Diencephalon (tissue), 1 donor: Measurements from ENCODE around the gene GABPB2. TPM values are rescaled to one million over a fixed set of nuclear protein-coding genes. Genes with fewer than 3 reads are reported as not detected.

Experiments
- small RNA-seq: library from RNA; depleted of rRNA; stranded (forward); fragments of <200 nt; gene quantifications from one replicate; pipeline ENCODE3, GENCODE V24; 2014
- total RNA-seq: library from RNA; depleted of rRNA; stranded (reverse); fragments of >200 nt; gene quantifications from one replicate; pipeline ENCODE4 v1.2.3, GENCODE V29; 2014

GABPB2 gene
- total RNA-seq, result 12.9 TPM

DNA sequence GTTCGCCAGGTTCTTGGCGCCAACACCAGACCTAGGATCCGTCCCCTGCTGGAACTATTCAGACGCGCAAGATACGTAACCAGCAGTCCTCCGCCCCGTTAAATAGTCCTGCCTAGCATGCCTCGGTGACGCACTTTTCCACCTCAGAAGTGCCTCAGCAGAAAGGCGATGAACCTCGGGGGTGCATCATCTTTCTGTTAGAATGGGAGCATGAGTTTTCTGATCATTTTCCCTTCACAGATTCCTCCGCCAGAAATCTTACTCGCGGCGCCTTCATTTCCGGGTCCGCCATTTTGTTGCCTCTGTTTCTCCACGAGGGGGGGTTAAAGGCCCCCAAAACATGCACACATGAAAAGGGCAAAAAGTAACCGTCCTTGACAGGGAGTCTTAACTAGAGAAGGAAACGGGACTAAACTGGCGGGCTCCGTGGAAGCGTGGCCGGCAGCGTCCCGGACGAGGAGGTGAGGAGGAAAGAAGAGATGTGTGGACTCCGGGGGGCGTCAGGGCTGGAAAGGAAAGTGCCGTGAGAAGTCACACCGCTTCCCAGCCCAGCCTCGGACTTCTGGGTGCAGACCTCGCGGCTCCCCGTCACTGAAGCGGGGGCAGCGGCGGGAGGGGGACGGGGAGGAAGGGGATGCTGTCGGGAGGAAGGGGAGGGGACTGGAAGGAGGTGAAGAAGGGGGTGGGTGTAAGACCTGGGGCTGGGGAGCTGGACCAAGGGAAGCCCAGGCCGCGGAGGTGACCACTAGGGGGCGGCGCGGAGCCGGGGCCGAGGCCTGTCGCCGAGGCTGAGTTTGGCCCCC, at the start of gene GABPB2:
GABPB2 (plus strand) TSS at position 288 of the 803 bp plus-strand sequence. CDS start 17,429 bp downstream, outside the sequence.

DNA sequence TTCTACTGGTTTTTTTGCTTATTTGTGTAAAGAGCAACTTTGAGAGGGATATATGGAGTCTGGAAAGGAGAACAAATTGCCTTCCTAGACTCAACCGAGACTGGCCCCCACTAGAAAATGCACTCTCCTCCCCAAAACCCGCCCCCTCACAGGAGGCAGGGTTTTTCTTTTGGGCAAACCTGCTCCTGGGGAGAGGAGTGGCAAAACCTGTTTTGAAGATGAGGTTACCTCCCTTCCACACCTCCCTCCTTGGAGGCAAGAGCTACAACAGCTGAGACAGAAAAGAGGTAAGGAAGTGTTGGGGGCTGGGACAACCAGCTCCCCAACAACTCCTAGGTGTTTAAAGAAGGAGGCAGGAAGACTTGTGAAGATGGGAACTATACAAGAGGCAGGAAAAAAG, 34.2 kb upstream of the GABPB2 start, which contains the start of gene BNIPL:
BNIPL (plus strand) TSS at position 231 of the 400 bp plus-strand sequence; CDS start at position 371, 140 bp downstream.

DNA sequence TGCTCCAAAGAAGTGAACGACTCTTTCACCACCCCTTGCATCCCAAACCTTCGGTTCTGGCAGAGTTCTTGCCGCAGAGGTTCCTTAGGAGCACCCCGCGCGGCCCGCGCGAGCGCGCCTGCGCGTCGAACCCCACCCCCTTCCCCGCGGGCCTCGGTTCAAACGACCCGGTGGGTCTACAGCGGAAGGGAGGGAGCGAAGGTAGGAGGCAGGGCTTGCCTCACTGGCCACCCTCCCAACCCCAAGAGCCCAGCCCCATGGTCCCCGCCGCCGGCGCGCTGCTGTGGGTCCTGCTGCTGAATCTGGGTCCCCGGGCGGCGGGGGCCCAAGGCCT, 23.0 kb upstream of the GABPB2 start, which contains the start of gene C1orf56:
C1orf56 (plus strand) TSS at position 161 of the 334 bp plus-strand sequence; CDS start at position 258, 97 bp downstream.

DNA sequence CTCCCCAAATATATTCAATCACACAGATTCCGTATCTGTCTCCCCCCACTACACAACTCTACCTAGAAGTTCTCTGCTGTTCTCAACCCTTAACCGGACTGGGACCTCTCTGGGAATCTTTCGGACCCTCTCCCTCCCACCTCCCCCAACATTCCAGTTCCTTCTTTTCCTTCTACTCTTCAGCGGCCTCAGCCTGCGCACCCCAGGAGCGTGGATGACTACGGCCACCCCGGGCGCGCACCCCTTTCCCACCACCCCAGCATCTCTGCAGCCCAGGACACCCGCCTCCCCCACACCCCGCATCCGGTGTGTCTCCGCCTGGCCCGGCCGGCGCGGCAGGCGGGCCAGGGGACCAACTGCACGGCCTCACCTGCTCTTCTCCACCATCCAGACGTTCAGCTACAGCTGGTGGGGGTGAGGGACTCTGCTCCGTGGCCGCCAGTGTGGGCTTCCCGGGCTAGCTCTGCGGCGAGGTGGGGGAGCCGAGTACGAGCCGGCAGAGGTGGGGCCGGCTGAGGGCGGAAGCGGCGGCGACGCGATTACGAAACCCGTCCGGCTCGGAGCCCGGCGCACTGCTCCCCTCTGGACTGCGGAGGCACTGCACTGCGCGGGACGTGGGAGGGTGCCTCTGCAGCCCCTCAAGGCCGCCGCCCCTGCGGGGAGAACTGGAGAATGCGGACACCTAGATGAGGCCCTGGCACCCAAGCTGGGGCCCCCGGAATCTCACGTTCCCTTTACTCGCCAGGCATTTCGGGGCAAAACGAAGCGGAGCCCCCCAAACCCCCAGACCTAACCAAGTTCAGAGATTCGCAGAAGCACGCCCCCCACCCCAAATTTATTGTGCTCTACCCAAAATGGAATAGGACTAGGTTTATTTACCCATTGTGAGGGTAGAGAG, 11.2 kb upstream of the GABPB2 start, which contains the start of gene CDC42SE1:
CDC42SE1 (minus strand) TSS at position 514 of the 898 bp plus-strand sequence. CDS start 3,892 bp downstream, outside the sequence.

DNA sequence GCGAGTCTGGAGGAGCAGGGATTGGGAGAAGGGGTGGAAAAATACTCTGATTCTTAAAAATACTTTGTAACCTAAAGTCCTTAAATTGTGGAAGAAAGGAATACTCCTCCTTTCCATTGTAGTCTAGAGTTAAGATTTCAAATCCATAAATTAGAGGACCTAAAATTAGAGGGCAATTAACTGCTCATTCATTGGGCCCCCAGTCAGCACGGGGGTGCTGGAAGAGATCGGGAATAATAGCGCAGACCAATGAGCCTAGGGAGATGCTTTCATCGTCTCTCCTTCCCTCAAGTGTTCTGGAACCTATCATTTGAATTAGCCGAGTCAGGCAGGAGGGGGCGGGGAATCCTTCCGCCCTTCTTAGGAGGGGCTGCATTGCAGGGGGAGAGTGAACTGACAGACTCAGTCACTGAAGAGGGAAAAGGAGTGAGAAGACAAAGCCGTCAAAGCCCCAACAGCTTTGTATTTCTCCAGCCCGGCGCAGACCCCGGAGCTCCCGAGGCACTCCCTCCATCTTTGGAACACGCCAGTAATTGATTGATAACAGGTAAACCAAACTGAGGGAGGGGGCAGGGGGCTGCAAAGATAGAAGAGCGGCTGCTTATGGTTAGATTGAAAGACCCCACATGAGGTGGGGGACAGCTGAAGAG, 10.4 kb upstream of the GABPB2 start, which contains the start of gene MLLT11:
MLLT11 (plus strand) TSS at position 391 of the 650 bp plus-strand sequence. CDS start 6,828 bp downstream, outside the sequence.

DNA sequence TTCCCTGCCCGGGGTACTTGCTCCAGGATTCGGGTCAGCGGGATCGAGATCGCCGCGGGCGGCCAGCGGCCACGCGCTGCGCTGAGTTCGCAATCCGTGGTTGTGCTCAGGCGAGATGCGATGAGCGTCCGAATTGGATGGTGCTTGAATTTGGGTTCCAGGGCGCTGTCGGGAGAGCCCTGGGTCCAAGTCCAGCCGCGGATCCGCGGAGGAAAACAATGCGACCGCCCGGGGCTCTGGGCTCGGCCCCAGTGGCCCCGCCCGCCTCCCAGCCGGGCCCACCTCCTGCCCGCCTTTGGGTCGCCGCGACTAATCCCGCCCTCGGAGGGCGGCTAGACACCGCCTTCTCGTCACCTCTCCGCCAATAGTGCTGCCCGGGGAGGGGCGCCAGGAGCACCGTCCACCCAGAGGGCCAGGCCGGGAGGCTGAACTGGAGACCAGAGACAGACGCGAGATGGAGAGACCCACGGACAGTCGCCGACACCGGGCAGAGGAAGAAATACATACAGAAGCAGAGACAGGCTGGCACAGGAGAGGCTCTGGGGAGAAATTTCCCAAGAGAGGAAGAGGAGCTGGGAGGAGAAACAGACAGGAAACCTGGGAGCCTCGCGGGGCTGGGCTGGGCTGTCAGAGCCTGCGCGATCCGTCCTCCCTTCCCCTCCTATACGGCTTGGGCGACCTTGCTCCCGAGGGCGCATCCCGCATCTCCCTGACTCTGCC, 76.0 kb downstream of the GABPB2 start, which contains the start of gene SEMA6C:
SEMA6C (minus strand) TSS at position 220 of the 720 bp plus-strand sequence. CDS start 4,010 bp downstream, outside the sequence.

DNA sequence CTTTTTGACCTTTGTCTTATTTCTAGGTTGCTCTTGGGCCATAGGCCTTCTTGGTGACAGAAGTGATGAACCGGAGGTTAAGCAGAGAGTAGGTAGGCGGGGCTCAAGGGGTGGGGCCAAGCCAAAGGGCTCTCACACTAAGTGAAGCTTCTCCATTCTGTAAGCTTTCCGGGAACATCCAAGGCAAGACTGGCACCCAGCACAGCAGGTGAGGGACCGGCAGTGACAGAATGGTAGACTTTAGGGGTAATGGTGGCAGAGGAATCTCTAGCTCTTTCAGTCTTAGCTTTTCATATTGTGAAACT, 85.9 kb downstream of the GABPB2 start, which contains the start of gene TNFAIP8L2:
TNFAIP8L2 (plus strand) TSS at position 135 of the 305 bp plus-strand sequence. CDS start 2,049 bp downstream, outside the sequence.

DNA sequence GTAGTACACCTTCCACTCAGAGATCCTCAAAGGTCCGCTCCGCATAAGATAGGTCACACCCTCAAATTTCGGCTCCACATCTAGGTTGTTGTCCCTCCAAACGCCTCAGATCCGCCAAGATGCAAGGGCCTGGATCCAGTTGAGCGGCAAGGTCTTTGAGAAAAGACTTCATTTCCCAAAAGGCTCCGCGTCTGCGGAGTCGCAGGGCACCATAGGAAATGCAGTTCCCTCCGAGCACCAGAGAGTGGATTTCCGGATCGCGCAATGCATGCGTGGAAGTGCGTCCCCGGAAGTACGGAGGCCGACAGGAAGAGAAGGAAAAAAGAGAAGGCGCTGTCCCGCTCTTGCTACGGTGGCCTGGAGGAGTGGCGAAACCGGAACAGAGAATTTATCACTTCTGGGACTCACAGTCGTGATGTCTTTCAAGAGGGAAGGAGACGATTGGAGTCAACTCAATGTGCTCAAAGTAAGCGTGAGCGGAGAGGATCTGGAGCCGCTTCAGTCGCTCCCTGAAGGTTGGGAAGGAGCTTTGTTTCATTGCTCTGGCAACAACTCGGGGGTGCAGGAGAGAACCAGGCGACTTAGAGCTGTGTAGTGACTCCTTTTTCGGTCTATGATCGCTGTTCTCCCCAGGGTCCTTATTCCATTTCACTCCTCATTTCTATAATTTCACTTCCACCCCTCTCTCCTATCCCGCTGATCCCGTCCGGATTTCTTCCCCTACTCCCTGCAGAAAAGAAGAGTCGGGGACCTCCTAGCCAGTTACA, 95.4 kb downstream of the GABPB2 start, which contains the start of the genes LYSMD1 and SCNM1:
LYSMD1 (minus strand) TSS at position 165 of the 767 bp plus-strand sequence. CDS start 644 bp downstream, outside the sequence.
SCNM1 (plus strand) TSS at position 407 of the 767 bp plus-strand sequence; CDS start at position 416, 9 bp downstream.

Small RNAs within 50 kb of the gene (small RNA-seq; reads per million reads assigned to genes)
- not detected for gene RNU6-884P

Other genes starting within 250 kb of the GABPB2 start
- gene ARNT, start 194.2 kb upstream of the GABPB2 start, total RNA-seq, result 27.5 TPM
- not detected for gene CTXND2, start 183.6 kb upstream of the GABPB2 start, total RNA-seq
- gene SETDB1, start 144.4 kb upstream of the GABPB2 start, total RNA-seq, result 51.0 TPM
- 56.1 TPM for gene CERS2, start 95.9 kb upstream of the GABPB2 start, total RNA-seq
- gene ANXA9, start 88.5 kb upstream of the GABPB2 start, total RNA-seq, result not detected
- gene MINDY1, start 63.9 kb upstream of the GABPB2 start, total RNA-seq, result 18.2 TPM
- gene PRUNE1, start 62.3 kb upstream of the GABPB2 start, total RNA-seq, result 25.8 TPM
- 0.23 TPM for gene BNIPL, start 34.2 kb upstream of the GABPB2 start, total RNA-seq
- gene C1orf56, start 23.0 kb upstream of the GABPB2 start, total RNA-seq, result 3.0 TPM
- gene CDC42SE1, start 11.1 kb upstream of the GABPB2 start, total RNA-seq, result 36.4 TPM
- gene MLLT11, start 10.4 kb upstream of the GABPB2 start, total RNA-seq, result 86.0 TPM
- gene SEMA6C, start 75.9 kb downstream of the GABPB2 start, total RNA-seq, result 18.9 TPM
- 2.3 TPM for gene TNFAIP8L2, start 85.9 kb downstream of the GABPB2 start, total RNA-seq
- 18.5 TPM for gene LYSMD1, start 95.1 kb downstream of the GABPB2 start, total RNA-seq
- gene SCNM1, start 95.4 kb downstream of the GABPB2 start, total RNA-seq, result 27.9 TPM
- not detected for gene TMOD4, start 105.2 kb downstream of the GABPB2 start, total RNA-seq
- gene VPS72, start 119.4 kb downstream of the GABPB2 start, total RNA-seq, result 68.5 TPM
- gene PIP5K1A, start 127.8 kb downstream of the GABPB2 start, total RNA-seq, result 58.6 TPM
- 113 TPM for gene PSMD4, start 184.0 kb downstream of the GABPB2 start, total RNA-seq
- 9.7 TPM for gene ZNF687, start 211.5 kb downstream of the GABPB2 start, total RNA-seq